Stimulated activated CD4-positive, alpha-beta T cell treated with anti-CD3 and anti-CD28 coated beads, Interleukin-4, amount 100 ng/mL, for 4 hours (primary cell): ENCODE results near the gene SDK2.

Source experiments
- DNase-seq, 2 experiments: peaks; one replicate each; pipeline ENCODE4 v3.0.0-alpha.2; 2020

SDK2 gene

DNA sequence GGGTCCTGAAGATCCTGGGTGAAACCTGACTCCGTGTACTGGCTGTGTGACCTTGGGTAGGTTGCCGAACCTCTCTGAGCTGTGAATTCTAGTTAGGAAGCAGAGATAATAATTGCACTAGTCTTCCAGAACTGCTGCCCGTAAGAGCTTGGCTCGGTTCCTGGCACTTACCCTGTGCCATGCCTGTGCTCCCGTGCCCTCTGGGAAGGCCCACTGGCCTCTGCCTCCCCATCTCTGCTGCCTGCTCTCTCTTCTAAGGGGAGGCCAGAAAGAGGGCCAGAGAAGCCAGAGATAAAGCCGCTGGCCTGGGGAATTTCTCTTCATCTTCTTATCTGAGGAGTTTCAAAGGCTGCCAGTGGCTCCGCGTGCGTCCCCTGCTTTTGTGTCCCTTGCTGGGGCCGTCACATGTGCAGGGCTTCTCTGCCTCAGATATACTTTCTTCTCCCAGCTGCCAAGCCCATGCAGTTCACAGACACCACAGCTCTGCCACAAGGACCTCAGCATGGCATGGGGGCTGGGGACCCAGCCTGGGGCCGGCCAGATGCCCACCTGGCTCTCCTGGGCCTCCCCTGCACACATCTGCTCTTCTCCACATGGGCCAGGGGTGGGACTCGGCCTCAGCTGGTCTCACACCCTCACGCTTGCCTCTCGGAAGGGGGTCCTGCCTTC is 145.2 kb downstream of the SDK2 start:
- no peak for DNase-seq

DNA sequence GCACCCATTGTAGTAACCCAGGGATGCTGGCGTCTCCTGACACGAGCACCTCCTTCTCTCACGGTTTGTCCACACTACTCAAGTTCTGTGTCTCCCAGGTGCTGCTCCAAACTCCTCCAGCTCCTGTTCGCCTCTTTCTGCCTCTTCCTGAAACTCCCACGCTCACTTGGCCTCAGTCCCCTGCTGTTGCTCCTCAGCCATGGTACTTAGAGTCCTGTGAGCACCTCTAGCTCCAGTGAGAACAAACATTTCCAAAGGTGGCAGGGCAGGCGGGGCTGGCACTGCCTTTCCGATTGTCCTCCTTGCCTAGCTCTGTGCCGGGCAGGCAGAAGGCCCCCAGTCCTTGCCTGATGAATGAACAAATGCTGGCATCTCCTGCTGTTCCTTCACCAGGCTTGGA is 146.1 kb downstream of the SDK2 start:
- DNase-seq: no peak

DNA sequence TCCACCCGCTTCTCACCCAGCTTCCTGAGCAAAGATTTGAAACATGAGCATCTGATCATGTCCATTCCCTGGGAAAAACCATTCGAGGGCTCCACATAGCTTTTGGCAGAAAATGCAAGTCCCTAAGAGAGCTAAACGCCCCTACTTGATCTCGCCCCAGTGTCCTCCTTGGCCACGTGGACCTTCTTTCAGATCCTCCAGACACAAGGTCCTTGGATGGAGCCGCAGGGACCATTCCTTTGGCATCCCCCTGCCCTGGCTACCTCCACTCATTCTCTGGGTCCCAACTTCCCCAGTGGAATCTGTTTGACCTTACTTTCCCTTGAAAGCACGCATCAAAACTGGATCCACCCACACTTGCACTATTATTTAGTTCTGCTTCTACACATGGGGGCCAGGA is 146.5 kb downstream of the SDK2 start:
- DNase-seq: no peak

DNA sequence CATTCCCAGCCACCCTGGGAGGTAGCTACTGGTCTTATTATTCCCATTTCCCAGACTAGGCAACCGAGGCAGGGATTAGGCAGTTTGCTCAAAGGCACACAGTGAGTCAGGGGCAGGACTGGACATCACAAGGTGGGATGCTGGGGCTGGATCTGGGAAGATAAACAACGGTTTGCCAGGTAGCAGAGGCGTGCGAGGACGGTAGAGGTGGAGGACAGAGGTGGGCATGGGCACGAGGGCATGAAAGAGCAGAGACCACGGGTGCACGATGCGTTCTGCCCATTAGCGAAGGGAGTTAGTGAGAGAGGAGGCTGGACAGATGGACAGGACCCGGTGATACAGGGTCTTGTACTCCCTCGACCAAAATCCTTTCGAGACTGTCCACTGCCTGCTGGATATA is 148.0 kb downstream of the SDK2 start:
- no peak for DNase-seq

DNA sequence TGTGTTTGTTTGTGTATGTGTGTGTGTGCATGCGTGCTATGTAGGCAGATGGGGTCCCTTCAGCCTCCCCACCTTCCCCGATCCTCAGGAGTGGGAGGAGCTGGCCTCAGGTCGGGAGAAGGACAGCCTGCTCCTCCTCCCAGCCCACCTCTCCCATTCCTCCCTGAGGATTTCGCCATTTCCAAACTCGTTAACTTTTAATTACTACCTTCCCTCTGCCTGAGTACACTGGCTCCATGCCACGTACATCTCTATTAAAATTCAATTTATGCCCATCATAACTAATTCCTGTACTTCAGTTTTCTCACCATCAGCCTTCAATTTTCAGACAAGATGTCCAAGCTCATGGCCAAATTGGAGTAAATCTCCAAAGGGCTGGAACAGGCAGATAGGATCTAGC is 148.6 kb downstream of the SDK2 start:
- DNase-seq: no peak

DNA sequence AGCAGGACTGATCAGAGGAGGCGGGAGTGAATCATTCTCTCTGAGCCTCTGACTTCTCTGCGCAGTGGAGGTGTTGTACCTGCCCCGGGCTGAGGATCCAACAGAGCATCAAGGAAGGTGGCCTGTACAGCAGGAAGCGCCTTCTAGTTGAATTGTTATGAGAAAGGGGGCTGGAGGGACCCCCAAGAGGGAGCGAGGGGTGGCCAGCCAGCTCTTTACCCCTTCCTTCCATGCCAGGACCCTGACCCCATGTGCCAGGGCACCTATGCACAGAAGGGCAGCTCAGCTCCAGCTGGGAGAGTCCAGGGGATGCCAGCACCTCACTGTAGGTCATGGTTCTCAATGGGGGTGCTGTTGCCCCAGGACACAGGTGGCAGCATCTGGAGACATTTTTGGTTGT is 149.3 kb downstream of the SDK2 start:
- DNase-seq: no peak

DNA sequence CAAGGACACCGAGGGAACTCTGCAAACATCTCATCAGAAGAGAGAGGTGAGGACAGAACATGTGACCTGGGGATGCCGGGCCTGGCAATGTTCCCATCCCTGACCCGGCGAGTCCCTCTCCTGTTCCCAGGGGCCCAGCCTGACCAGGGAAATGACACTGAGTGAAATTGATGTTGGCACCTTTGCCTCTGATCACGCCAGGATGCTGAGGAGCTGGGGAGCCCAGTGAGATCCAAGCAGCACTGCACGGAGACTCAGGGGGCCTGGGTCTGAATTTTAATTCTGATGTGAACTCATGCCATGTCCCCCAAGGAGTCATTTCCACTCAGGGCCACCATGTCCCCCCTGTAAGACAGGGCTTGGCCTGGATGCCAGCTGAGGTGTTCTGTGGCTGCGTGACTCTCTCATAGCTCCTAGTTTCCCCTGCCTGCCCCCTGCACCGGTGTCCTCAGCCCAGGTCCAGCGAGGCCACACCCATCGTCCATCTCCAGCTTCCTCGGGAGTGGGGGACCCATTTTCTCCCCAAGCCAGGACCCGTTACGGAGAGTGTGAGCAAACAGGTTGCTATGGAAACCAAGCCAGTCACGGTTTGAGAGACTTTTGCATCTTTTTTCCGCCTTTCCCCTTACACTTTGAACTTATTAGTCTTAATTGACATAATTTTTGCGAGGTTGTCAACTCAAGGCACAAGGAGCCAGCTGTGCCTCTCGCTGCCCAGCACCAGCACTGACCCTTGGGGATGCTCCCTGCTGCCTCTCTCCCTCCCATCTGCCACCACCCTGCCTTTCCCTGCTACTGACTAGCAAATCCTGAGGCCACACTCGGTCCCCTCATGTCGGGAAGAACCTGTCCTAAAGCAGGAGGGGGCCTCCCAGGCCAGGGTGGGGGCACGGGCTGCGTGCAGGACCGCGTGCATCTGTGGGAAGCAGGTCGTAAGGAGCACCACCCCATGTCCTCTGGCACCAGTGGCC is 150.0 kb downstream of the SDK2 start:
- DNase-seq: no peak

DNA sequence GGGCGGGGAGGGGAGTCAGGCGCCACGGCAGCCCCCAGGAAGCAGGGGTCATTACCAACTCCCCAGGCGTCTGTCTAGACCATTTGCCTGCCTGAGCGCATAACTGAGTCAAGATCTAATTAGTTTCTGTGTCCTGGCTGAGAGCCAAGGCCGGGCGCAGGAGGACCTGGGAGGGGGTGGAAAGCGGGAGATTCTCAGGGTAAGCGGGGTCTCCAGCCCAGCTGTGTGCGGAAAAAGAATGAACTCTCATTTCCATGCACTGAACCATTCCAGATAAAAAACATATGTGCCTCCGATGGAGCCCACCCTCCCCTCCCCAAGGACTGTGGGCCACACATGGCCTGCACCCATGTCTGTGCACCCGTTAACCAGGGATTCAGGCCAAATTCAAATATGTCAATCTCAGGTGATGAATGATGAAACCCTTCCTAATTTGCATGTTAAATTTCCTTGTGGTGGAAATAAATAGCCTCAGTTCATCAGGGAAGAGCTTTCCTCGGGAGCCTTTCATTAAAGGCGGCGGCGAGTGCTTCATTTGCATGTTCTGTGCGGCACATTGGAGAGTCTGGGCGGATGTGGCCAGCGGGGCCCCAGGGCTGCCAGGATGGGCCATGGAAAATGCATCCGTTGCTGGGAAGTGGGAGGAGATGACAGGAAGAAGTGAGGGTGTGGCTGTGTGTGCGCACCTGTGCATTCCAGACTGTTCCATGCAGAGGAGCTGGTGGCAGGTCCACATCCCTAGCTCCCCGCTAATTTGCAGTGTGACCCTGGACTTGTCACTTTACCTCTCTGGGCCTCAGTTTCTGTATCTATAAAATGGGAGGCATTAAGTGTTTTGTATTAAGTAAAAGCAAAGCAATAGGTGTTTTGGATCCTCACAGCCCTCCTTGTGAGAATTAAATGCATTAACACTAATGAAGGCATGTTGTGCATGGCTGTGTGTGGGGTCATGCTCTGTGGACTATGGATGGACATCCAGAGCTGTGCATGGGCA is 151.1 kb downstream of the SDK2 start:
- no peak for DNase-seq

DNA sequence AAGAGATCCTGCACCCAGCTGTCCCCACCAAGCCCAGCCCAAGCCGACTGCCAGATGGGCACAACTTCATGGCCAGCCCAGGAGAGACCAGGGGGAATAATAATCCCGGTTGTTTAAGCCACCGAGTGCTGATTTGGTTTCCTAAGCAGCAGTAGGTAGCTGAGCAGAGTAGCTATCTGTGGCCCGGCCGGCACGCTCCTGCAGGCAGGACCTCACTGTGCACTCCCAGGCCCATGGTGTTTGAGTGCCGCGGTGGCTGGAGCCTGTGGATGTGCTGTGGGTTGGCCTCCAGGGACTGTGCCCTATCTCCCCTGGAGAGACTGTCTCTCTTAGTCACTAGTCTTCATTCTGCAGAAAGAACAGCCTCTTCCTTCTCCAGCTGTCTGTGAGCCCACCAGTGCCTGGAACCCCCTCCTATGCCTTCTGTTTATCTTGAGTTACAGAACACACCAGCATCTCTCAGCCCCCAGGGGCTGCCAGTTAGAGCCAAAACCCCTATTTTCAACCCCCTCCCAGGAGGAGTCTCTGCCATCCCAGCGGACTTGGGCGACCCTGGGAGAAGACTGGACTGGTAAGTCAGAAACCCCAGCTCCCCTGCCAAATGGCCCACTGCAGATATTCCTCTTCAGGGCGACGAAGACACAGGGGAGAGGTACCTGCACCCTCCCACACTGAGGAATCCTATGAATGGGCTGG is 152.0 kb downstream of the SDK2 start:
- DNase-seq: no peak

DNA sequence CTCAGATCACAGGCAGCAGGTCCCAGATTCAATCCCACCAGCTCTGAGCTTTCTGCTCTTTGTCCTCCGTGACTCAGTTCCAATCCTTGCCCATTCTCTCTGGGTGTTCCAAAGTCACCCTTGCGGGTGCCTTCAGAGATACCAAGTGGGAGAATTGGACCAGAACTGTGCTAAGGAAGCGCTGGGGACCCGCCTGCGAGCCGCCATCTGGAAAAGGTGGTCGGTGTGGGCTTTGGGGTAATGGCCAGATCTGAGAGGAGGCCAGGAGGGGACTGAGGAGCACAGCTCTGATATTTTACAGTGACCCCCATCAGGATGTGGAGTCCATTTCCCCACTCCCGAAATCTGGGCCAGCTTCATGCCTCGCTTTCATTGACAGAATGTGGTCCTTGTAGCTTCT is 152.6 kb downstream of the SDK2 start:
- no peak for DNase-seq

DNA sequence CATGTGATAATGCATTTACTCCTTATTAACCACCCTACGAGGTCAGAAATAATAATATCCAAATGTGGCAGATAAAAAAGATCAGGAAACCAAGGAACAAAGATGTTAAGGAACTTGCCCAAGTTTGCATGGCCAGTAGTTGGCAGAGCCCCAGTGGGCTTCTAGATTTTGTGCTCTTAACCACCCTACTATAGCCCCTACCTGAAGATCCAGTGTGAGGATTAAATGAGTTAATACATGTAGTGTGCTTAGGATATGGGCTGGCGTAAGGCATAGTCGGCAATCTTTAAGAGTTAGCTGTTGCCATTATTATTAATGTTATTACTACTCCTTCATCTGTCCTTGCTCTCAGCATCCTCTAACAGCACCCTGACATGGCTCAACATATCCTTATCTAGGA is 153.4 kb downstream of the SDK2 start:
- no peak for DNase-seq

DNA sequence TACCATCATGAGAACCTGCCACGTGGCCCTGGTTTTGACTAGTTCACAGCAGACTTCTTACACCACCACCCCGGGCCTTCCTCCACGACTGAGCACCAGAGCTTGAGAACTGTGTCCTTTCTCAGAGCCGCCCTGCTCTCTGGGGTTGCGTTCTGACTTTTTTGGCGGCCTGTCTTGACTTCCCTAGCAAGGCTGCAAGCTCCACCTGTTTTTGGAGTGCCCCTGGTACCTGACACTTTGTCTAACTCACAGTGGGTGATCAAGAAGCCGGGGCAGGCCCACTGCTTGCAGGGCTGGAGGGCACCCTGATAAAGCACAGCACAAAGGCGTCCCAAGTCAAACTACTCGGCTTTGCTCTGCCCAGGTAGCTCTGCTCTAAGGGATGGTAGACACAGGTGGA is 154.3 kb downstream of the SDK2 start:
- DNase-seq: no peak

DNA sequence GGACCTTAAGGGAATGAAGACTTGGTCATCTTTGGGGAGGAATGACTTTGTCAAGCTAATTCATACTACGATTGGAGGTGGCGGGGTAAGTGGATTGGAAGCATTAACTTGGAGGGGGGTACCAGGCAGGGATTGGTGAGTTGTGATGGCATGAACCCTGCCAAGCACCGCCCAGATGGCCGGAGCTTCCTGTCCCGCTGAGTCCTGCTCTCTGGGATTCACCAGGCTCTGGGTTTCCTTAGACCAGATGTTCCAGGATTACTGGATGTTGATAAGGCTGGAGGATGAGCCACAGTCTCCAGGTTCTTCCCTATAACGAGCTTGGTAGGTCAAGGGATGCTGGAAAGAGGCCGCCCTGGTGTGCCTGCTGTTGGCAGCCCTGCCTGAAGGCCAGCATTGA is 154.9 kb downstream of the SDK2 start:
- DNase-seq: no peak

DNA sequence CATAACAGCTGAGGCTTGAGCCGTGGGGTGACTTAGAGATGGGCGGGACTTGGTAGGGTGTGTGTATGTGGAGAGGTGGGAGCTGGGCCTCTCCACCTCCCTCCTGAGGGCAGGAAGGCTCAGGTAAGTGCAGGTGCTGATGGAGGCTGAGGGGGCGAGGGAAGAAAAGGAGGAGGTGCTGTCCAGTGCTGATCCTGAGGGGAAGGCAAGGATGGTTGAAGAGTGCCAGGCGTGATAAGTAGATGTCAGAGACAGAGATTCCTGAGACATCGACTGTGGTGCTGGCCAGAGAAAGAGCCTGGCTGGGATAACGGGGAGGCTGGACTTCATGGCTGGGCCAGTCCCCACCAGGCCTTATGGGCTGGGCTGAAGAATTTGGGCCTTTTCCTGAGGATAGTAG is 159.1 kb downstream of the SDK2 start:
- DNase-seq: no peak

DNA sequence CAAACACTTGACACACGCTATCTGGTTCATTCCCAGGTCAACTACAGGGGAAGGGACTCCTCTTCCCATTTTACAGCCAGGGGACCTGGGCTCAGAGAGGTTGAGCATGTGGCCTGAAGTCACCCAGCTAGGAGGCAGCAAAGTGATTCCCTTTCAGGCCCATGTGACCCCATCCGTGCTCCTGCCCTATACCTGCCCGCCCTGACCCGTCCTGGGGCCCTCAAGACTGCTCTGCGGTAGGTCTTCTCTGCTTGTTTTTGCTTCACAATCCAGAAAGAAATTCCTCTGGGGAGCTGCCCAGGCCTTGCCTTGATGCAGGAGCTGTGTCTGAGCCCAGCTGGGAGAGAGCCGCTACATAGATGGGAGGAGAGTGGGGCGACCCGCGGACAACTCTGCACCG is 161.4 kb downstream of the SDK2 start:
- no peak for DNase-seq

DNA sequence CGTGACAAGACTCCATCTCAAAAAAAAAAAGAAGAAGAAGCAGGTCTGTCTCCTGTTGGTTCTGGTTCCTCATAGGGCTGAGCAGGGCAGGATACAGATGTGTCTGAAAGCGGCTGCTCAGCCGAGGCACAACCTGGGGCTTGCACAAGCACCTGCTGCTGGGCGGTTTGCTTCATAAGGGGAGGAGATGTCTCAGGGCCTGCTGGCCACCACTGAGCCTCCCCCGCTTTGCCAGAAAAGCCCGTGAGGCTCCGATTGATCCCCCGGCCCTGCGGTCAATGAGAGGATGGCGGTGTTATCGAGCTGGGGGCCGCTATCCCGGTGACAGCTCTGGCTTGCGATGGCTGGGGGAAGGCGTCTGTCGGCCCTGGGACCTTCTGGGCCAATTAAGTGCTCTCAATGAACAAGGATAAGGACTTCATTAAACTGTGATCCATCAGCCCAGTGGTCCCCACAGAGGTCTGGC is 162.0 kb downstream of the SDK2 start:
- no peak for DNase-seq

DNA sequence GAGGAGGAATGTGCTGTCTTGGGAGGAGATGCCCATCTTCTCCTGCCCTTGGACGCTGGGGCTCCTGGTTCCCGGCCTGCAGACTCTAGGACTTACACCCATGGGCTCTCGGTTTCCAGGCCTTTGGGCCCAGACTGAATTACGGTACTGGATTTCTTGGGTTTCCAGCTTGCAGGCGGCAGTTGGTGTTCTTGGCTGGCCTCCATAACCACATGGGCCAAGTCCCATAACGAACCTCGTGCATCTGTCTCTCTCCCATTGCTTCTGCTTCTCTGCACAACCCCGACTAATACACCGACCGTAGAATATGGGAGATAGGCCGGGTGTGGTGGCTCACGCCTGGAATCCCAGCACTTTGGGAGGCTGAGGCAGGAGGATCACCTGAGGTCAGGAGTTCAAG is 162.6 kb downstream of the SDK2 start:
- no peak for DNase-seq

DNA sequence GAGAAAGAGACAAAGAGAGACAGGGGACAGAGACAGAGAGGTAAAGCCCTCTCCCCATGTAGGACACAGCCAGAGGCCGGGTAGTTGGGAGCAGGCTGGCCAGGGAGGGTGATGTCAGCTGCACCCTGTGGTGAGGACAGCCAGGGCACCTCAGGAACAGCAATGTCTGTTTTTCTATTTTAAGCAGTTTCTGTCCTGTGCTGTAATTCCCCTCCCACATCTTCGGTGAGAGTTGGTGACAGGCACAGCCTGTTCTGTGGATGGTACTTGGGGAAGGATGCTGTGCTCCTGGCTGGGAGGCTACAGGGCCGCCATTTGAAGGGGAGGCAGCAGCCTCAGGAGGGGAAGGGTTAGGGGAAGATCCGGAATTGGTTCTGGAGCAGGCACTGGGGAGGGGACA is 163.5 kb downstream of the SDK2 start:
- DNase-seq: no peak

DNA sequence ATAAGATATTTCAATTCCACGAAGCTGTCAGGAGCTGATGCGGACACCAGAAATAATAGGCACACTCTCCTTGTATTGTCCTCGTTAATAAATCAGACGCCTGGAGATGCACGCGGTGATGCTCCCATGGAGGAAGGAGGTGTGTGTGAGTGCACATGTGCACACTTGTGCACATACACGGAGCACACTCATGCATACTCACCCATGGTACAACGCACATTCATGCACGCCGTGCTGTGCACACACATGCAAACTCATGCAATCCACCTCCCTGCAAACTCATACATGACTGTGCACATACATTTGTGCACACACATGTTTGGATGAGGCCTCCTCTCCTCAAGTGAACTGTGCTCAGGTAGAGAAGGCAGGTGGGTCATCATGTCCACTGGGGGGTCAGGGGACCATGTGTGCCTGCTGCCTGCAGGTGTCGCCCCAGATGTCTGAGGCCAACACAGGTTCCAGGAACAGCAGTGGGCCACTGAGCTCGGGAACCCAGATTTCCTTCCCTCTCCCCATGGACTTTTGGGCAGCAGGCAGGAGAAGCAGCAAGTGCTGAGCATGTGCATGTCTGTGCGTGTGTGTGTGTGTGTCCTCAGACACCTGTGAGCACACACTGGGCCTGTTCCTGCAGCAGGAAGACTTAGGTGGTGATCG is 165.3 kb downstream of the SDK2 start:
- DNase-seq: no peak

DNA sequence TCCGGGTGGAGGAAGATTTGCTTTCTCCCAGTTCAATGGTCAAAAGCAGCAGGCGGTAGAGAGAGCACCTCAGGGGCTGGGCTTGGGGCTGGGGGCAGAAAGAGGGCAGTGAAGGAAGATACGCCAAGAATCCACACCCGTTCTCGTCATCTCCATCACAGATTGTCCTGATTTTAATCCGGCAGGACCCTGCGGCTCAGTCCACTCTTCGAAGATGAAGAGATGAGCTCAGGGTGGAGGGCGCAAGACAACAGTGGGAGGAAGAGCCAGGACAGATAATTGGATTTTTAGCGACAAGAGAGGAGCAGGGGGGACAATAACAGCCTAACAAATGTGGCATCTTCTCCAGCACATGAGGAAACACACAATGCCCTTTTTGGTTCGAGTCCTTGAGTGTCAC is 165.9 kb downstream of the SDK2 start:
- DNase-seq: no peak

DNA sequence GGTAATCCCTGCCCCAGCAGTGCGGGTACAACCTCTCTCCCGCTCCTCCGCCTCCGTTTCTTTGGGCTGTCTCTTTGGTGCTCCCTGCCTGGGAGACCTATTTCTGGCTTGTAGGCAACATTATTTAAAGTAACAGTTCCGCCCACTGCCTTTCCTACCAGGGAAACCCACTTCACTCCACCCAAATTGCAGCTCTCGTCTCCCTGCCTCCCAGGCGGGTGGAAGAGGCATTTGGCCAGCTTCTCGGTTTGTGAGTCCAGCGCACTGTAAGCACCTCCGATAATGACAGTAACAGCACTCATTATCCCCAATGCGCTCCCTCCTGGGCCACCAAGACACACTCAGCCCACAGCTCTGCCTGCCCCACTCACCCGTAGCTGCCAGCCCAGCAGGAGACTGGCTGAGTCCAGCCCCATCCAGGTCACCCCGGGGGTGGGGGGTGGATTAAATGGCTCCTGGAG is 167.3 kb downstream of the SDK2 start:
- DNase-seq: no peak
